Activated CD4-positive, alpha-beta T cell treated with anti-CD3 and anti-CD28 coated beads, Interleukin-2, amount 10 ng/mL, durations not matched to agents 7 days and 5 days (primary cell): ENCODE data around the gene OR6B2. TPM values are rescaled to one million over a fixed set of nuclear protein-coding genes. Genes with fewer than 3 reads are reported as not detected.

Source experiments
- CTCF ChIA-PET: fragments of 350-600 bp; sonication (Branson Sonifier 250); formaldehyde crosslinking; loops from one replicate; lab custom pipeline; 2021; ENCODE audit warnings: antibody characterized with exemption; lab: Charles Lee
- POLR2A ChIA-PET: fragments of 350-600 bp; sonication (Branson Sonifier 250); formaldehyde crosslinking; loops from one replicate; lab custom pipeline; 2021; ENCODE audit warnings: antibody characterized with exemption; lab: Charles Lee
- DNase-seq: peaks from one replicate; pipeline ENCODE4 v3.0.0-alpha.2; 2020
- H3K27ac Mint-ChIP-seq: one replicate; pipeline ENCODE4 v1.8.0; 2021; ENCODE audit warnings: mild to moderate bottlenecking, moderate library complexity, mixed read lengths
- H3K27me3 Mint-ChIP-seq: one replicate; pipeline ENCODE4 v1.8.0; 2021; ENCODE audit warnings: mixed read lengths
- H3K36me3 Mint-ChIP-seq: one replicate; pipeline ENCODE4 v1.8.0; 2021; ENCODE audit warnings: low read depth, mixed read lengths
- H3K4me1 Mint-ChIP-seq: one replicate; pipeline ENCODE4 v1.8.0; 2021; ENCODE audit warnings: mixed read lengths
- H3K4me3 Mint-ChIP-seq: one replicate; pipeline ENCODE4 v1.8.0; 2021; ENCODE audit warnings: mild to moderate bottlenecking, moderate library complexity, mixed read lengths
- H3K9me3 Mint-ChIP-seq: one replicate; pipeline ENCODE4 v1.8.0; 2021; ENCODE audit warnings: mixed read lengths
- total RNA-seq, 2 experiments: library from RNA; stranded (reverse); gene quantifications; one replicate each; pipeline ENCODE4 v1.2.3, GENCODE V29; 2021

The OR6B2 gene
- not detected for total RNA-seq

DNA sequence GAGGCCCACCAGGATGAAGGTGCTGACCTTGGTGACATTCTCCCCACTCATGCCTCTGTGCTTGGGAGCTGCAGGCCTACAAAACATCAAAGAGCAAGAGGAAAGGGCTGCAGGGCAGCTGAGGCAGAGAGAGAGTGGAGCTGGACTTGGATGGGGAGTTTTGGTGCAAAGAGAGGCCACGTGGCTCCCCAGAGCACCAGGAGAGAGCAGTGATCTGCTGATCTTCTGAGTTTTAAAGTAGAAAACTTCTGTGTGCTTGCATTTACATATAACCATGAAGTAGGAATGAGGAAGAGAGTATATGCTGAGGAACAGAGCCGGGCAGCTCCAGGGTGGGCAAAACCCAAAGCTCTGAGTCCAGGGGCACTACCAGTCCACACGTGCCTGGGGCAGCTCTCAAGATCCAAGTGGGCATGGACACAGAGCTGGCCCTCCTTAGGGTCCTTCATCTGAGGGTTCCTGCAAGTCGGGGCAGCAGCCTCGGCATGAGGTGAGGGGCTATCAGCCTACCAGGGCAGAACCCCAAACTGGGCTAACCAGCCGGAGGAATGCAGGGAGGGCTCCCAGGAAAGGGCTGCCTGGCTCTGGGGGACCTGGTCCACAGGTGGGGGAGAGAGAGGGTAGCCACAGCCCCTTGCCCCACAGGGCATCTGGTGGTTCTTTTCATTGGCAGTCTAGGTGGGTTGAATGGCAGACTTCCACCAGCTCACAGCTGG lies at the start of gene OR6B2:
Gene OR6B2 (minus strand): TSS at position 51 of the 716 bp plus-strand sequence. CDS start 0 bp downstream, at position 51.
- ChIA-PET CTCF (no interaction called here), POLR2A (no interaction called here)
- Mint-ChIP-seq H3K27ac (no peak within 1 kb of the TSS), H3K36me3 (no peaks in the 10 kb centered on the region), H3K9me3 (no peaks in the 10 kb centered on the region), H3K27me3 (peaks cover 21% of the 10 kb centered on the region), H3K4me1 (peaks cover 6% of the 10 kb centered on the region), H3K4me3 (no peak within 1 kb of the TSS)
- no peak for DNase-seq

GRCh38 chr2:240078631-240079030 lies 48.4 kb upstream of the OR6B2 start:
- Mint-ChIP-seq H3K27ac (no peak overlapping the region), H3K4me1 (no peaks in the 10 kb centered on the region), H3K4me3 (no peak overlapping the region), H3K36me3 (no peaks in the 10 kb centered on the region), H3K9me3 (peaks cover 12% of the 10 kb centered on the region), H3K27me3 (peaks cover 11% of the 10 kb centered on the region)
- ChIA-PET POLR2A (no interaction called here), CTCF (no interaction called here)
- DNase-seq: no peak

DNA sequence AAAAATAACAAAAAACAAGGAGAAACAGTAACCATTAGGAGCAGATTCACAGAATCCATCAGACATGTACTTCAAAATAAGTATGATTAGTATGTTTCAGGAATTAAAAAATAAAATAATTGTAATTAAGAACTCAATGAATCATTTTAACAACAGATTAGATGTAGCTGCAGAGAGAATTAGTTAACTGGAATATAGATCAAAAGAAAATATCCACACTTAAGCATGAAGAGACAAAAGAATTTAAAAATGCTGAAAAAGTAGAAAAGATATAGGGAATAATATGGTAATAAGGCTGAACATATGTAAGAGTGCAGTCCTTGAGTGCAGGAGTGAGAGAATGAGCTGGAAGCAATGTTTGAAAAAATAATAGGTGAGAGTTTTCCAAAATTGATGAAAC lies 47.2 kb upstream of the OR6B2 start:
- POLR2A ChIA-PET: no interaction called here
- DNase-seq: no peak
- H3K4me3 Mint-ChIP-seq: no peak overlapping the region
- H3K36me3 Mint-ChIP-seq: no peaks in the 10 kb centered on the region
- H3K9me3 Mint-ChIP-seq: peaks cover 12% of the 10 kb centered on the region
- H3K27ac Mint-ChIP-seq: no peak overlapping the region
- peaks cover 6% of the 10 kb centered on the region for H3K27me3 Mint-ChIP-seq
- no peaks in the 10 kb centered on the region for H3K4me1 Mint-ChIP-seq
- CTCF ChIA-PET: no interaction called here

DNA sequence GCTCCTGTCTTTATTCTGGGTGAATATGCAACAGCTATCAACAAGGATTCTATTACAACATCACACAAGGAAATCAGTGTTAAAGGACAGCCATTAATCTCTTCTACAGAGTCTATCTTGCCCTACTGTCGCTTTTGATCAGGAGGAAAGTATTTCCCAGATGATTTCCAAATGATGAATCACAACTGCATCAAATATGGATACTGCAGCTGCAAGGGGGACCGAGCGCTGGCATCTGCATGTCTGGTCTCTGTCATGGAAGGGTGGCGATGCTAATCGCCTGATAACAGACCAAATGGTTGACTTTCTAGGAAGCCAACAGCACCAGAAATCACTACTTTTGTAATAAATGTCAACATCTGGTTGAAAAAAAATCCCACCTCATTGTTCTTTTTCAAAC lies 44.3 kb upstream of the OR6B2 start:
- POLR2A ChIA-PET: no interaction called here
- Mint-ChIP-seq H3K36me3 (no peaks in the 10 kb centered on the region), H3K9me3 (peaks cover 12% of the 10 kb centered on the region), H3K4me1 (no peaks in the 10 kb centered on the region), H3K27me3 (peaks cover 5% of the 10 kb centered on the region), H3K27ac (no peak overlapping the region), H3K4me3 (no peak overlapping the region)
- DNase-seq: no peak
- CTCF ChIA-PET: no interaction called here

GRCh38 chr2:240070907-240071306 lies 40.7 kb upstream of the OR6B2 start:
- no peaks in the 10 kb centered on the region for H3K36me3 Mint-ChIP-seq
- no peak overlapping the region for H3K4me3 Mint-ChIP-seq
- H3K4me1 Mint-ChIP-seq: no peaks in the 10 kb centered on the region
- no peak for DNase-seq
- no peaks in the 10 kb centered on the region for H3K9me3 Mint-ChIP-seq
- ChIA-PET CTCF (no interaction called here), POLR2A (no interaction called here)
- H3K27ac Mint-ChIP-seq: no peak overlapping the region
- H3K27me3 Mint-ChIP-seq: peaks cover 17% of the 10 kb centered on the region

- Mint-ChIP-seq H3K4me3 (no peak overlapping the region), H3K36me3 (no peaks in the 10 kb centered on the region), H3K27ac (no peak overlapping the region), H3K4me1 (no peaks in the 10 kb centered on the region), H3K9me3 (no peaks in the 10 kb centered on the region), H3K27me3 (peaks cover 23% of the 10 kb centered on the region)
- POLR2A ChIA-PET: no interaction called here
- CTCF ChIA-PET: interaction anchor here (0.7 to 1.2 kb wide), 2 partner anchors 9 to 36 kb away, joined by 3 read pairs; no protein-coding TSS in a partner anchor
- no peak for DNase-seq
These were observed 39.6 kb upstream of the OR6B2 start for GRCh38 chr2:240069829-240070228.

DNA sequence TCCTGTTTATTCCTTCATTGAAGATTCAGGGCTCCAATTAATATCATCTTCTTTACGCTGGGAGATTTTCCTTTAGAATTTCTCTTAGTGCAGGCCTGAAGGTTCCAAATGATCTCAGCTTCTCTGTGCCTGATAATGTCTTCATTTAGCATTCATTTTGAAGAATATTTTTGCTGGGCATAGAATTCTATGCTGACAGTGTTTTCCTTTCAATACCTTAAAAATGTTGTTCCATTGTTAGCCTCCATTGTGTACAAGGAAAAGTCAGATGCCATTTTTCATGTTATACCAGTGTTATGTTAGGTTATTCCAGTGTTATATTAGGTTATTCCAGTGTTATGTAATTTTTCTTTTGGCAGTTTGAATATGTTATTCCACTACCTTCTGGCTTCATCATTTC lies 38.0 kb upstream of the OR6B2 start:
- Mint-ChIP-seq H3K27ac (no peak overlapping the region), H3K4me3 (no peak overlapping the region), H3K9me3 (no peaks in the 10 kb centered on the region), H3K27me3 (peaks cover 33% of the 10 kb centered on the region), H3K36me3 (no peaks in the 10 kb centered on the region), H3K4me1 (no peaks in the 10 kb centered on the region)
- POLR2A ChIA-PET: no interaction called here
- no peak for DNase-seq
- CTCF ChIA-PET: no interaction called here

- CTCF ChIA-PET: no interaction called here
- H3K4me3 Mint-ChIP-seq: no peak overlapping the region
- H3K9me3 Mint-ChIP-seq: no peaks in the 10 kb centered on the region
- DNase-seq: no peak
- POLR2A ChIA-PET: no interaction called here
- peaks cover 46% of the 10 kb centered on the region for H3K27me3 Mint-ChIP-seq
- no peak overlapping the region for H3K27ac Mint-ChIP-seq
- H3K36me3 Mint-ChIP-seq: no peaks in the 10 kb centered on the region
- no peaks in the 10 kb centered on the region for H3K4me1 Mint-ChIP-seq
These were observed 36.3 kb upstream of the OR6B2 start for GRCh38 chr2:240066489-240066888.

- H3K4me1 Mint-ChIP-seq: no peaks in the 10 kb centered on the region
- CTCF ChIA-PET: no interaction called here
- no peak overlapping the region for H3K4me3 Mint-ChIP-seq
These were observed 34.7 kb upstream of the OR6B2 start for GRCh38 chr2:240064898-240065297.

GRCh38 chr2:240060977-240061591 lies 30.9 kb upstream of the OR6B2 start:
- POLR2A ChIA-PET: no interaction called here
- H3K36me3 Mint-ChIP-seq: no peaks in the 10 kb centered on the region
- CTCF ChIA-PET: interaction anchor here (0.6 to 2.9 kb wide), 4 partner anchors 9 to 83 kb away, joined by 3 to 16 read pairs (median 4); no protein-coding TSS in a partner anchor
- no peak overlapping the region for H3K27ac Mint-ChIP-seq
- no peak overlapping the region for H3K4me3 Mint-ChIP-seq
- H3K27me3 Mint-ChIP-seq: peaks cover 30% of the 10 kb centered on the region
- no peaks in the 10 kb centered on the region for H3K4me1 Mint-ChIP-seq
- DNase-seq: peak; percentile 62
- no peaks in the 10 kb centered on the region for H3K9me3 Mint-ChIP-seq

More at GRCh38 chr2:240064898-240065297, 34.7 kb upstream of the OR6B2 start:
- no peak overlapping the region for H3K27ac Mint-ChIP-seq
- H3K36me3 Mint-ChIP-seq: no peaks in the 10 kb centered on the region
- H3K27me3 Mint-ChIP-seq: peaks cover 46% of the 10 kb centered on the region
- no peak for DNase-seq
- H3K9me3 Mint-ChIP-seq: no peaks in the 10 kb centered on the region
- POLR2A ChIA-PET: no interaction called here

DNA sequence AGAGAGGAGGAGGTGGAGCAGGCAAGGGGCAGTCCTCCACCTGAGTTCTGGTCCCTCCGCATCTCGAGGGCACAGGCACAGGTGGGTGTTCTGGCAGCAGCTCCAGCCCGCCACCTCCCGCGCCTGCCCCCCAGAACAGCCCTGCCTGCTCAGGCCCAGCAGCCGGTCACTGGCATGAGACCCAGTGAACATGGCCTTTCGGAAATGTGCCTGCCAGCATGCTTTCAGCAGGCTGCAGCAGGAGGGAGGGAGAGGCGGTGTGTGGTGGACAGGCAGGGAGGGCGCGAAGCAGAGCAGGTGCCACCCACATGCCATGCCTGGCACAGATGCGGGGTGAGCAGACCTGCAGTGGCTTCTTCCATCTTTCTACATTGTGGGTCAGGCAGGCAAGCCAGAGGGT lies 26.4 kb upstream of the OR6B2 start:
- ChIA-PET POLR2A (no interaction called here), CTCF (no interaction called here)
- H3K4me1 Mint-ChIP-seq: no peaks in the 10 kb centered on the region
- no peak for DNase-seq
- H3K4me3 Mint-ChIP-seq: no peak overlapping the region
- H3K27me3 Mint-ChIP-seq: peaks cover 25% of the 10 kb centered on the region
- H3K36me3 Mint-ChIP-seq: no peaks in the 10 kb centered on the region
- H3K9me3 Mint-ChIP-seq: no peaks in the 10 kb centered on the region
- no peak overlapping the region for H3K27ac Mint-ChIP-seq

- no peak overlapping the region for H3K4me3 Mint-ChIP-seq
- H3K36me3 Mint-ChIP-seq: no peaks in the 10 kb centered on the region
- H3K27me3 Mint-ChIP-seq: peaks cover 30% of the 10 kb centered on the region
- no peak overlapping the region for H3K27ac Mint-ChIP-seq
- H3K9me3 Mint-ChIP-seq: no peaks in the 10 kb centered on the region
- ChIA-PET POLR2A (no interaction called here), CTCF (no interaction called here)
- DNase-seq: no peak
- H3K4me1 Mint-ChIP-seq: no peaks in the 10 kb centered on the region
These were observed 25.1 kb upstream of the OR6B2 start for GRCh38 chr2:240055177-240055917.
